ENCODE measurements around the gene BFSP2. TPM values are rescaled to one million over a fixed set of nuclear protein-coding genes. Genes with fewer than 3 reads are reported as not detected.

The BFSP2 gene
- total and polyA plus RNA-seq, 2 donors (not counting 3 experiments of a cell fraction or from before 2014, with no cell fraction given): not detected

- dilution Hi-C loops (cut with MboI; ENCODE audit: extremely low pct_ligation_motif_present, low sequenced_read_pairs) (no loop called here), intact Hi-C loops (cut with micrococcal nuclease) (no loop called here)
- Histone ChIP-seq H3K27ac (ENCODE audit: insufficient read depth, low read depth, low read length) (no peak overlapping the region), H3K27me3 (ENCODE audit: control insufficient read depth in 2 of 2, insufficient read depth in 2 of 2, low read length in 2 of 2) (peaks cover 0 to 9% of the 10 kb centered on the region in 2 experiments), H4K20me1 (replicated peaks; ENCODE audit: control insufficient read depth, extremely low read depth, insufficient read depth, low read length) (no peaks in the 10 kb centered on the region), H3K36me3 (ENCODE audit: control insufficient read depth in 2 of 2, extremely low read depth in 1 of 2, insufficient read depth in 2 of 2, low read length in 2 of 2) (no peaks in the 10 kb centered on the region), H3K9ac (replicated peaks; ENCODE audit: extremely low read depth, insufficient read depth, low read length) (no peak overlapping the region), H3K4me3 (replicated peaks in 1 of 3; ENCODE audit: insufficient read depth in 1 of 3, low read depth in 1 of 3, low read length in 3 of 3) (no peak overlapping the region), H3K9me1 (replicated peaks; ENCODE audit: control insufficient read depth, extremely low read depth, insufficient read depth, low read length) (no peaks in the 10 kb centered on the region), H3K79me2 (ENCODE audit: control insufficient read depth, insufficient read depth, low read length) (no peaks in the 10 kb centered on the region), H3K4me2 (ENCODE audit: insufficient read depth, low read length) (no peak overlapping the region), H2AFZ (ENCODE audit: low read depth, low read length) (no peak overlapping the region), H3K4me1 (ENCODE audit: control insufficient read depth, extremely low read depth, insufficient read depth, low read length) (no peaks in the 10 kb centered on the region), H3K9me3 (replicated peaks; ENCODE audit: control insufficient read depth, insufficient read depth, low read length) (no peaks in the 10 kb centered on the region)
- DNase-seq (ENCODE audit: low read depth, low spot score) (no peak), FAIRE-seq (no peak)
- TF ChIP-seq, protein P1, sequence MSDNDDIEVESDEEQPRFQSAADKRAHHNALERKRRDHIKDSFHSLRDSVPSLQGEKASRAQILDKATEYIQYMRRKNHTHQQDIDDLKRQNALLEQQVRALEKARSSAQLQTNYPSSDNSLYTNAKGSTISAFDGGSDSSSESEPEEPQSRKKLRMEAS (IDR thresholded peaks at IDR 0.05; ENCODE audit: insufficient read depth, insufficient read length): no peak
- TF ChIP-seq EZH2 (IDR thresholded peaks at IDR 0.05; ENCODE audit: borderline replicate concordance, low read depth, low read length, severe bottlenecking): no peak
- no peak for TF ChIP-seq POLR2A (IDR thresholded peaks at IDR 0.05; ENCODE audit: low read depth, low read length)
- TF ChIP-seq JUN (IDR thresholded peaks at IDR 0.05; ENCODE audit: borderline replicate concordance, insufficient read depth, insufficient read length, low read depth): no peak
- TF ChIP-seq MYC (IDR thresholded peaks at IDR 0.05; ENCODE audit: low read depth, low read length): no peak
- no peak for TF ChIP-seq POLR2AphosphoS5 (IDR thresholded peaks at IDR 0.05; ENCODE audit: insufficient read depth, low read depth, low read length)
- no peak for TF ChIP-seq FOS (IDR thresholded peaks at IDR 0.05; ENCODE audit: borderline replicate concordance, insufficient read depth, low read length)
- no peak for TF ChIP-seq GATA2 (IDR thresholded peaks at IDR 0.05; ENCODE audit: insufficient read depth, insufficient read length, low read depth, low read length)
- TF ChIP-seq CTCF (IDR thresholded peaks at IDR 0.05; ENCODE audit: extremely low read depth in 1 of 2, insufficient read depth in 1 of 2, low read depth in 1 of 2, low read length in 2 of 2): no peak
- ChIA-PET CTCF (interaction anchor here (1.7 to 5.6 kb wide), 2 partner anchors 9 to 327 kb away, joined by 7 to 29 read pairs; no protein-coding TSS in a partner anchor), POLR2A (no interaction called here)
- BruUV-seq (replicated peaks): no TSS peak
These were observed 31.9 kb upstream of the BFSP2 start for GRCh38 chr3:133367956-133368355.
